GM19193 (cell line): ENCODE data around the gene LTB4R2.

Experiments
- POLR2A ChIP-seq: IDR thresholded peaks from 4 replicates; pipeline ENCODE4 v1.6.1; 2011; ENCODE audit not compliant: insufficient read depth, insufficient read length; ENCODE audit errors: extremely low read depth

The LTB4R2 gene

GRCh38 chr14:24337144-24337823 lies 27.3 kb downstream of the LTB4R2 start:
- no peak for TF ChIP-seq POLR2A

GRCh38 chr14:24337824-24338175 lies 27.9 kb downstream of the LTB4R2 start:
- TF ChIP-seq POLR2A = no peak

- no peak for TF ChIP-seq POLR2A
Measured at GRCh38 chr14:24338843-24339242, 28.9 kb downstream of the LTB4R2 start.

GRCh38 chr14:24339284-24340151 lies 29.6 kb downstream of the LTB4R2 start, which contains the start of gene RIPK3:
Gene RIPK3, minus strand, starts transcription at chr14:24339991. Its CDS starts 165 bp downstream, at chr14:24339826.
- peak; percentile 66 for TF ChIP-seq POLR2A

GRCh38 chr14:24340606-24341005 lies 30.7 kb downstream of the LTB4R2 start:
- no peak for TF ChIP-seq POLR2A

GRCh38 chr14:24342889-24343288 lies 32.9 kb downstream of the LTB4R2 start:
- TF ChIP-seq POLR2A = no peak

GRCh38 chr14:24343795-24344660 lies 34.1 kb downstream of the LTB4R2 start:
- TF ChIP-seq POLR2A = no peak

GRCh38 chr14:24347134-24347533 lies 37.2 kb downstream of the LTB4R2 start:
- no peak for TF ChIP-seq POLR2A

- TF ChIP-seq POLR2A = no peak
Measured at GRCh38 chr14:24348186-24348585, 38.2 kb downstream of the LTB4R2 start.

- no peak for TF ChIP-seq POLR2A
Measured at GRCh38 chr14:24349742-24350141, 39.8 kb downstream of the LTB4R2 start.

- no peak for TF ChIP-seq POLR2A
Measured at GRCh38 chr14:24351517-24351916, 41.6 kb downstream of the LTB4R2 start.

GRCh38 chr14:24353559-24354481 lies 43.9 kb downstream of the LTB4R2 start:
- no peak for TF ChIP-seq POLR2A

- TF ChIP-seq POLR2A = no peak
Measured at GRCh38 chr14:24355009-24355408, 45.1 kb downstream of the LTB4R2 start.

- TF ChIP-seq POLR2A = no peak
Measured at GRCh38 chr14:24356208-24356607, 46.3 kb downstream of the LTB4R2 start.
